Psoas muscle (tissue), 8 donors: Measurements from ENCODE around the gene CTNND2. TPM values are rescaled to one million over a fixed set of nuclear protein-coding genes. Genes with fewer than 3 reads are reported as not detected.

Source experiments
- ATAC-seq, 4 donors: fragments of 200-7000 bp; cut with Tn5 transposase; one replicate each; pipeline ENCODE4 v1.9.1; 2020; ENCODE audit warnings: moderate library complexity in 3 of 4, mild to moderate bottlenecking in 2 of 4
- DNase-seq, 2 donors: peaks; one replicate each; pipeline ENCODE4 v3.0.0-alpha.2; 2020
- H3K27ac ChIP-seq: fragments of 200-600 bp; one replicate; pipeline ENCODE4 v1.8.0; 2022
- H3K27me3 ChIP-seq, 3 donors: fragments of 200-600 bp in 1 of 3; one replicate each; pipeline versions ENCODE4 v1.6.1 to v1.8.0; 2013 to 2022; ENCODE audit warnings: low read length in 2 of 3, mild to moderate bottlenecking in 2 of 3, moderate library complexity in 1 of 3; ENCODE audit not compliant: insufficient read depth in 3 of 3
- H3K36me3 ChIP-seq, 2 donors: fragments of 200-600 bp in 1 of 2; one replicate each; pipeline versions ENCODE4 v1.6.1 to v1.8.0; 2013 to 2022; ENCODE audit warnings: low read depth in 1 of 2, mild to moderate bottlenecking in 1 of 2, moderate library complexity in 1 of 2; ENCODE audit not compliant: insufficient read depth in 1 of 2
- H3K4me1 ChIP-seq: fragments of 200-600 bp; one replicate; pipeline ENCODE4 v1.8.0; 2022
- H3K4me3 ChIP-seq: fragments of 200-600 bp; one replicate; pipeline ENCODE4 v1.8.0; 2022; ENCODE audit warnings: mild to moderate bottlenecking
- H3K9me3 ChIP-seq: fragments of 200-600 bp; one replicate; pipeline ENCODE4 v1.8.0; 2022
- CTCF ChIP-seq: fragments of 200-600 bp; IDR thresholded peaks from one replicate; pipeline ENCODE4 v1.8.0; 2022; ENCODE audit warnings: antibody characterized with exemption
- WGBS, 3 donors: extraction: QIAGEN DNeasy Blood & Tissue Kit; methylation state at CpG; one replicate each; pipeline versions ENCODE4 v1.1.6 to v1.1.7; 2013; 5-methylcytosine and 5-hydroxymethylcytosine counted together
- intact Hi-C, 2 donors: fragments of 100-400 bp; cut with DNase I; formaldehyde crosslinking; loops; one replicate each; pipeline versions ENCODE4 v1.11.0 to v1.14.2; 2022
- polyA plus RNA-seq, 3 donors: library from polyadenylated mRNA; stranded (reverse); fragments of 200-250 nt; gene quantifications; one replicate each; pipeline ENCODE4 v1.2.3, GENCODE V29; 2013
- total RNA-seq, 4 donors: library from RNA; stranded (reverse); fragmentation: NEBNext Ultra II Directional in 2 of 4; extraction: Animal tissue kit (Norgen Biotek cat#: 25700) in 2 of 4; gene quantifications; one replicate each; pipeline versions ENCODE4 v1.2.1 to v1.2.4, GENCODE V29; 2021 to 2023
- donor health status: healthy with polysubstance abuse.
- donor health status: DM: no; HTN: no; CAD: no; lungs with moderate emphysema.
- donor health status: Bipolar disorder and iron deficiency.
- donor health status: healthy.
- donor health status: DM: yes; HTN: yes; CAD: no.
- donor health status: DM: no; HTN: no; CAD: no.
- donor health status: DM: no; HTN: no; CAD: no.
- donor health status: DM: yes; HTN: yes; CAD: no.

CTNND2 gene
- total and polyA plus RNA-seq, 7 donors = 0.09 to 0.14 (median 0.13) TPM; not detected in 4

GRCh38 chr5:11734369-11734768, 169.9 kb downstream of the CTNND2 start:
- Histone ChIP-seq H3K27ac (no peak overlapping the region), H3K27me3 (no peaks in the 10 kb centered on the region), H3K4me3 (no peak overlapping the region), H3K36me3 (no peaks in the 10 kb centered on the region), H3K9me3 (no peaks in the 10 kb centered on the region), H3K4me1 (no peaks in the 10 kb centered on the region)
- intact Hi-C loops = no loop called here
- ATAC-seq = no peak
- WGBS, 3 donors = 73 to 83% (median 81%) methylated on average over 1 of the region's 1 CpG
- no peak for TF ChIP-seq CTCF
- no peak for DNase-seq

- intact Hi-C loops = no loop called here
- H3K4me1 ChIP-seq = no peaks in the 10 kb centered on the region
- no peak for ATAC-seq
- H3K27me3 ChIP-seq = no peaks in the 10 kb centered on the region
- TF ChIP-seq CTCF = no peak
- H3K9me3 ChIP-seq = no peaks in the 10 kb centered on the region
- H3K27ac ChIP-seq = no peak overlapping the region
- H3K4me3 ChIP-seq = no peak overlapping the region
- WGBS, 3 donors = 77 to 83% (median 78%) methylated on average over 4 of the region's 4 CpGs
- no peaks in the 10 kb centered on the region for H3K36me3 ChIP-seq
- DNase-seq = no peak
Measured at GRCh38 chr5:11733840-11734192, 170.4 kb downstream of the CTNND2 start.

- intact Hi-C loops = no loop called here
- ATAC-seq (no peak), DNase-seq (no peak)
- 61 to 77% (median 75%) methylated on average over 2 of the region's 2 CpGs for WGBS, 3 donors
- H3K27me3 ChIP-seq = no peaks in the 10 kb centered on the region
- H3K9me3 ChIP-seq = no peaks in the 10 kb centered on the region
- no peaks in the 10 kb centered on the region for H3K4me1 ChIP-seq
- no peak for TF ChIP-seq CTCF
- no peak overlapping the region for H3K27ac ChIP-seq
- no peaks in the 10 kb centered on the region for H3K36me3 ChIP-seq
- no peak overlapping the region for H3K4me3 ChIP-seq
Measured at GRCh38 chr5:11733185-11733839, 170.9 kb downstream of the CTNND2 start.

GRCh38 chr5:11724940-11725339, 179.3 kb downstream of the CTNND2 start:
- intact Hi-C loops = no loop called here
- ATAC-seq = no peak

More at GRCh38 chr5:11724940-11725339, 179.3 kb downstream of the CTNND2 start:
- no peaks in the 10 kb centered on the region for H3K27me3 ChIP-seq
- H3K36me3 ChIP-seq = no peaks in the 10 kb centered on the region
- TF ChIP-seq CTCF = no peak
- H3K27ac ChIP-seq = no peak overlapping the region
- WGBS, 3 donors = 63 to 73% (median 64%) methylated on average over 3 of the region's 3 CpGs
- no peak overlapping the region for H3K4me3 ChIP-seq
- H3K4me1 ChIP-seq = no peaks in the 10 kb centered on the region
- no peak for DNase-seq
- H3K9me3 ChIP-seq = no peaks in the 10 kb centered on the region
